ENCODE results near the gene CR1. TPM values are rescaled to one million over a fixed set of nuclear protein-coding genes. Genes with fewer than 3 reads are reported as not detected.

The CR1 gene
- total and polyA plus RNA-seq, 9 of the 15 experiments (the other 6 are each of a cell fraction or from before 2014, with no cell fraction given): 0.07 to 0.47 (median 0.18) TPM

DNA sequence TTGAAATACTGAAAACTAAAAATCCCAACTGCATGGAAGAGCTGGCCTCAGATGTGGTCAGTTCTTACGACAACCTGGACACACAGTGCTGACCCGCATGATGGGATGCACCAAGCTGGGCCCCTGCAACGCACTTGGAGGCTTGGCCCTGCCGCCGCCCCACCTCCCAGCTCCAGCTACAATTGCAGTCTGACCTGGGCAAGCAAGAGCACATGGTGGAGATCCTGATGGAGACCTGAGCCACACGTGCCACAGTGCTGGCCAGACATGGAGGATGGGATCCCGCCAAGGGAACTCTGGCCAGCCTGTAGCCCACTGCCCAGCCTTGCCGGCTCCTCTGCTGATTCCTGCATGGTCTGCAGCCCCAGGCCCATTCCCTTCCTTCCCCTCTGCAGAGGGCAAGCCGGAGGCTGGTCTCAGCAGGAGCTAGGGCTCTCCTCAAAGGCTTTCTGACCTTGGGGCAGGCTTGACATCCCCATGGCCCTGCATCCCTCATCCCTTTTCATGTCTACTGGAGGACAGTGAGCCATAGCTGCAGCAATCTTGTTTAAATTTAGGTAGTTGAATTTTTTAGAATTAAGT, 163.0 kb downstream of the CR1 start (continued):
- TF ChIP-seq, protein P1, sequence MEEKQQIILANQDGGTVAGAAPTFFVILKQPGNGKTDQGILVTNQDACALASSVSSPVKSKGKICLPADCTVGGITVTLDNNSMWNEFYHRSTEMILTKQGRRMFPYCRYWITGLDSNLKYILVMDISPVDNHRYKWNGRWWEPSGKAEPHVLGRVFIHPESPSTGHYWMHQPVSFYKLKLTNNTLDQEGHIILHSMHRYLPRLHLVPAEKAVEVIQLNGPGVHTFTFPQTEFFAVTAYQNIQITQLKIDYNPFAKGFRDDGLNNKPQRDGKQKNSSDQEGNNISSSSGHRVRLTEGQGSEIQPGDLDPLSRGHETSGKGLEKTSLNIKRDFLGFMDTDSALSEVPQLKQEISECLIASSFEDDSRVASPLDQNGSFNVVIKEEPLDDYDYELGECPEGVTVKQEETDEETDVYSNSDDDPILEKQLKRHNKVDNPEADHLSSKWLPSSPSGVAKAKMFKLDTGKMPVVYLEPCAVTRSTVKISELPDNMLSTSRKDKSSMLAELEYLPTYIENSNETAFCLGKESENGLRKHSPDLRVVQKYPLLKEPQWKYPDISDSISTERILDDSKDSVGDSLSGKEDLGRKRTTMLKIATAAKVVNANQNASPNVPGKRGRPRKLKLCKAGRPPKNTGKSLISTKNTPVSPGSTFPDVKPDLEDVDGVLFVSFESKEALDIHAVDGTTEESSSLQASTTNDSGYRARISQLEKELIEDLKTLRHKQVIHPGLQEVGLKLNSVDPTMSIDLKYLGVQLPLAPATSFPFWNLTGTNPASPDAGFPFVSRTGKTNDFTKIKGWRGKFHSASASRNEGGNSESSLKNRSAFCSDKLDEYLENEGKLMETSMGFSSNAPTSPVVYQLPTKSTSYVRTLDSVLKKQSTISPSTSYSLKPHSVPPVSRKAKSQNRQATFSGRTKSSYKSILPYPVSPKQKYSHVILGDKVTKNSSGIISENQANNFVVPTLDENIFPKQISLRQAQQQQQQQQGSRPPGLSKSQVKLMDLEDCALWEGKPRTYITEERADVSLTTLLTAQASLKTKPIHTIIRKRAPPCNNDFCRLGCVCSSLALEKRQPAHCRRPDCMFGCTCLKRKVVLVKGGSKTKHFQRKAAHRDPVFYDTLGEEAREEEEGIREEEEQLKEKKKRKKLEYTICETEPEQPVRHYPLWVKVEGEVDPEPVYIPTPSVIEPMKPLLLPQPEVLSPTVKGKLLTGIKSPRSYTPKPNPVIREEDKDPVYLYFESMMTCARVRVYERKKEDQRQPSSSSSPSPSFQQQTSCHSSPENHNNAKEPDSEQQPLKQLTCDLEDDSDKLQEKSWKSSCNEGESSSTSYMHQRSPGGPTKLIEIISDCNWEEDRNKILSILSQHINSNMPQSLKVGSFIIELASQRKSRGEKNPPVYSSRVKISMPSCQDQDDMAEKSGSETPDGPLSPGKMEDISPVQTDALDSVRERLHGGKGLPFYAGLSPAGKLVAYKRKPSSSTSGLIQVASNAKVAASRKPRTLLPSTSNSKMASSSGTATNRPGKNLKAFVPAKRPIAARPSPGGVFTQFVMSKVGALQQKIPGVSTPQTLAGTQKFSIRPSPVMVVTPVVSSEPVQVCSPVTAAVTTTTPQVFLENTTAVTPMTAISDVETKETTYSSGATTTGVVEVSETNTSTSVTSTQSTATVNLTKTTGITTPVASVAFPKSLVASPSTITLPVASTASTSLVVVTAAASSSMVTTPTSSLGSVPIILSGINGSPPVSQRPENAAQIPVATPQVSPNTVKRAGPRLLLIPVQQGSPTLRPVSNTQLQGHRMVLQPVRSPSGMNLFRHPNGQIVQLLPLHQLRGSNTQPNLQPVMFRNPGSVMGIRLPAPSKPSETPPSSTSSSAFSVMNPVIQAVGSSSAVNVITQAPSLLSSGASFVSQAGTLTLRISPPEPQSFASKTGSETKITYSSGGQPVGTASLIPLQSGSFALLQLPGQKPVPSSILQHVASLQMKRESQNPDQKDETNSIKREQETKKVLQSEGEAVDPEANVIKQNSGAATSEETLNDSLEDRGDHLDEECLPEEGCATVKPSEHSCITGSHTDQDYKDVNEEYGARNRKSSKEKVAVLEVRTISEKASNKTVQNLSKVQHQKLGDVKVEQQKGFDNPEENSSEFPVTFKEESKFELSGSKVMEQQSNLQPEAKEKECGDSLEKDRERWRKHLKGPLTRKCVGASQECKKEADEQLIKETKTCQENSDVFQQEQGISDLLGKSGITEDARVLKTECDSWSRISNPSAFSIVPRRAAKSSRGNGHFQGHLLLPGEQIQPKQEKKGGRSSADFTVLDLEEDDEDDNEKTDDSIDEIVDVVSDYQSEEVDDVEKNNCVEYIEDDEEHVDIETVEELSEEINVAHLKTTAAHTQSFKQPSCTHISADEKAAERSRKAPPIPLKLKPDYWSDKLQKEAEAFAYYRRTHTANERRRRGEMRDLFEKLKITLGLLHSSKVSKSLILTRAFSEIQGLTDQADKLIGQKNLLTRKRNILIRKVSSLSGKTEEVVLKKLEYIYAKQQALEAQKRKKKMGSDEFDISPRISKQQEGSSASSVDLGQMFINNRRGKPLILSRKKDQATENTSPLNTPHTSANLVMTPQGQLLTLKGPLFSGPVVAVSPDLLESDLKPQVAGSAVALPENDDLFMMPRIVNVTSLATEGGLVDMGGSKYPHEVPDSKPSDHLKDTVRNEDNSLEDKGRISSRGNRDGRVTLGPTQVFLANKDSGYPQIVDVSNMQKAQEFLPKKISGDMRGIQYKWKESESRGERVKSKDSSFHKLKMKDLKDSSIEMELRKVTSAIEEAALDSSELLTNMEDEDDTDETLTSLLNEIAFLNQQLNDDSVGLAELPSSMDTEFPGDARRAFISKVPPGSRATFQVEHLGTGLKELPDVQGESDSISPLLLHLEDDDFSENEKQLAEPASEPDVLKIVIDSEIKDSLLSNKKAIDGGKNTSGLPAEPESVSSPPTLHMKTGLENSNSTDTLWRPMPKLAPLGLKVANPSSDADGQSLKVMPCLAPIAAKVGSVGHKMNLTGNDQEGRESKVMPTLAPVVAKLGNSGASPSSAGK (IDR thresholded peaks at IDR 0.05): peak; percentile 34; the same call in 1 of the 2 replicates
